H9 (cell line): Measurements from ENCODE around the gene NAA20. TPM values are rescaled to one million over a fixed set of nuclear protein-coding genes. Genes with fewer than 3 reads are reported as not detected.

Experiments used
- DNase-seq: peaks from one replicate; pipeline ENCODE4 v3.0.0-alpha.2; 2017
- H2AFZ ChIP-seq: one replicate; pipeline ENCODE4 v1.6.1; 2013; ENCODE audit warnings: mild to moderate bottlenecking, low read length, control low read depth, moderate library complexity
- H2AK5ac ChIP-seq: 2 replicates; pipeline ENCODE4 v1.6.1; 2013; ENCODE audit warnings: low read length, control low read depth, mixed read lengths; ENCODE audit not compliant: insufficient read length
- H2BK120ac ChIP-seq: one replicate; pipeline ENCODE4 v1.6.1; 2013; ENCODE audit warnings: low read depth, mild to moderate bottlenecking, low read length, control low read depth, inconsistent platforms; ENCODE audit not compliant: poor library complexity, severe bottlenecking
- H2BK12ac ChIP-seq: 2 replicates; pipeline ENCODE4 v1.6.1; 2013; ENCODE audit warnings: low read length, control low read depth, mixed read lengths, low read depth; ENCODE audit not compliant: insufficient read length
- H2BK15ac ChIP-seq: 2 replicates; pipeline ENCODE4 v1.6.1; 2013; ENCODE audit warnings: low read depth, low read length, control low read depth
- H2BK20ac ChIP-seq: one replicate; pipeline ENCODE4 v1.6.1; 2013; ENCODE audit warnings: low read depth, mild to moderate bottlenecking, low read length, control low read depth, inconsistent platforms; ENCODE audit not compliant: poor library complexity, severe bottlenecking
- H2BK5ac ChIP-seq: 2 replicates; pipeline ENCODE4 v1.6.1; 2013; ENCODE audit warnings: low read length, control low read depth, mixed read lengths; ENCODE audit not compliant: insufficient read length
- H3K14ac ChIP-seq: 2 replicates; pipeline ENCODE4 v1.6.1; 2013; ENCODE audit warnings: low read length, control low read depth; ENCODE audit not compliant: insufficient read depth
- H3K18ac ChIP-seq: 2 replicates; pipeline ENCODE4 v1.6.1; 2013; ENCODE audit warnings: low read depth, mild to moderate bottlenecking, mixed read lengths, low read length, control low read depth; ENCODE audit not compliant: insufficient read length
- H3K23ac ChIP-seq: 2 replicates; pipeline ENCODE4 v1.6.1; 2013; ENCODE audit warnings: low read length, control low read depth, mixed read lengths, low read depth; ENCODE audit not compliant: insufficient read length
- H3K23me2 ChIP-seq: 2 replicates; pipeline ENCODE4 v1.6.1; 2013; ENCODE audit warnings: low read depth, mild to moderate bottlenecking, mixed read lengths, low read length, control low read depth; ENCODE audit not compliant: insufficient read length, poor library complexity, severe bottlenecking
- H3K27ac ChIP-seq: 2 replicates; pipeline ENCODE4 v1.5.1; 2013; ENCODE audit warnings: low read length, control low read depth, mixed read lengths, low read depth; ENCODE audit not compliant: insufficient read length
- H3K27me3 ChIP-seq: 2 replicates; pipeline ENCODE4 v1.6.1; 2013; ENCODE audit warnings: low read length, control low read depth, inconsistent platforms; ENCODE audit not compliant: insufficient read depth
- H3K4ac ChIP-seq: 2 replicates; pipeline ENCODE4 v1.6.1; 2013; ENCODE audit warnings: low read depth, mild to moderate bottlenecking, control low read depth, inconsistent platforms, low read length, moderate library complexity
- H3K4me1 ChIP-seq: 2 replicates; pipeline ENCODE4 v1.6.1; 2013; ENCODE audit warnings: low read length, control low read depth, inconsistent platforms; ENCODE audit not compliant: insufficient read depth
- H3K4me2 ChIP-seq: 2 replicates; pipeline ENCODE4 v1.6.1; 2013; ENCODE audit warnings: low read length, control low read depth, mixed read lengths; ENCODE audit not compliant: insufficient read length, insufficient read depth
- H3K56ac ChIP-seq: 2 replicates; pipeline ENCODE4 v1.6.1; 2013; ENCODE audit warnings: low read depth, mild to moderate bottlenecking, mixed read lengths, low read length, control low read depth; ENCODE audit not compliant: insufficient read length
- H3K79me1 ChIP-seq: 2 replicates; pipeline ENCODE4 v1.6.1; 2013; ENCODE audit warnings: low read depth, mild to moderate bottlenecking, moderate library complexity, low read length, control low read depth, inconsistent platforms; ENCODE audit not compliant: insufficient read depth, poor library complexity, severe bottlenecking
- H3K79me2 ChIP-seq: 2 replicates; pipeline ENCODE4 v1.6.1; 2013; ENCODE audit warnings: low read length, control low read depth, inconsistent platforms; ENCODE audit not compliant: insufficient read depth
- H3K9ac ChIP-seq: 2 replicates; pipeline ENCODE4 v1.6.1; 2013; ENCODE audit warnings: low read length, control low read depth, mixed read lengths; ENCODE audit not compliant: insufficient read length; ENCODE audit errors: extremely low read depth
- H3K9me3 ChIP-seq: one replicate; pipeline ENCODE4 v1.6.1; 2013; ENCODE audit warnings: low read depth, low read length, inconsistent platforms; ENCODE audit not compliant: control insufficient read depth
- H3T11ph ChIP-seq: one replicate; pipeline ENCODE4 v1.6.1; 2013; ENCODE audit warnings: mild to moderate bottlenecking, low read length, control low read depth, inconsistent platforms
- H4K20me1 ChIP-seq: one replicate; pipeline ENCODE4 v1.6.1; 2013; ENCODE audit not compliant: control insufficient read depth, insufficient read length, insufficient read depth
- H4K5ac ChIP-seq: 2 replicates; pipeline ENCODE4 v1.6.1; 2013; ENCODE audit warnings: low read depth, mild to moderate bottlenecking, mixed read lengths, low read length, control low read depth; ENCODE audit not compliant: insufficient read length
- H4K8ac ChIP-seq: replicated peaks from 2 replicates; pipeline ENCODE4 v1.6.1; 2013; ENCODE audit warnings: low read length, control low read depth, mixed read lengths, low read depth; ENCODE audit not compliant: insufficient read length
- H4K91ac ChIP-seq: 2 replicates; pipeline ENCODE4 v1.6.1; 2013; ENCODE audit warnings: low read depth, mild to moderate bottlenecking, moderate library complexity, mixed read lengths, low read length, control low read depth; ENCODE audit not compliant: insufficient read length
- H3K27ac Mint-ChIP-seq, 3 experiments: 2 replicates in 2 of 3; 3 replicates in 1 of 3; pipeline ENCODE4 v1.8.0; 2020 to 2021; ENCODE audit warnings: mixed read lengths in 3 of 3, mild to moderate bottlenecking in 1 of 3, moderate library complexity in 1 of 3
- H3K27me3 Mint-ChIP-seq: 2 replicates; pipeline ENCODE4 v1.8.0; 2021; ENCODE audit warnings: low read depth, mild to moderate bottlenecking, moderate library complexity, mixed read lengths
- H3K36me3 Mint-ChIP-seq, 3 experiments: 2 replicates in 2 of 3; 3 replicates in 1 of 3; pipeline ENCODE4 v1.8.0; 2020 to 2021; ENCODE audit warnings: low read depth in 3 of 3, mixed read lengths in 3 of 3; ENCODE audit not compliant: insufficient read depth in 1 of 3
- H3K4me1 Mint-ChIP-seq, 2 experiments: 2 replicates each; pipeline ENCODE4 v1.8.0; 2020; ENCODE audit warnings: mixed read lengths in 2 of 2
- H3K4me3 Mint-ChIP-seq, 2 experiments: 2 replicates in 1 of 2; 3 replicates in 1 of 2; pipeline ENCODE4 v1.8.0; 2020 to 2021; ENCODE audit warnings: mild to moderate bottlenecking in 2 of 2, mixed read lengths in 2 of 2, moderate library complexity in 1 of 2
- H3K9me3 Mint-ChIP-seq, 2 experiments: 2 replicates in 1 of 2; 3 replicates in 1 of 2; pipeline ENCODE4 v1.8.0; 2020; ENCODE audit warnings: mild to moderate bottlenecking in 2 of 2, mixed read lengths in 2 of 2, moderate library complexity in 1 of 2
- WGBS: extraction: QIAGEN DNeasy Blood & Tissue Kit; methylation state at CpG from one replicate; pipeline ENCODE4 v1.1.7; 2013; ENCODE audit warnings: missing lambda C conversion rate, low lambda C conversion rate, mixed read lengths; ENCODE audit not compliant: insufficient read length; ENCODE audit errors: extremely low coverage; 5-methylcytosine and 5-hydroxymethylcytosine counted together
- total RNA-seq: library from RNA; stranded (reverse); gene quantifications from 2 replicates; pipeline ENCODE4 v1.2.1, GENCODE V29; 2021
- TF ChIP-seq, protein P1 (sequence below): fragments of 200-600 bp; sonication (generic); conservative IDR thresholded peaks from 3 replicates; pipeline ENCODE4 v1.8.0; 2021; ENCODE audit warnings: antibody characterized with exemption, mild to moderate bottlenecking

The NAA20 gene
- total RNA-seq, 1 experiment from 2014 or later: 48.1 TPM

DNA sequence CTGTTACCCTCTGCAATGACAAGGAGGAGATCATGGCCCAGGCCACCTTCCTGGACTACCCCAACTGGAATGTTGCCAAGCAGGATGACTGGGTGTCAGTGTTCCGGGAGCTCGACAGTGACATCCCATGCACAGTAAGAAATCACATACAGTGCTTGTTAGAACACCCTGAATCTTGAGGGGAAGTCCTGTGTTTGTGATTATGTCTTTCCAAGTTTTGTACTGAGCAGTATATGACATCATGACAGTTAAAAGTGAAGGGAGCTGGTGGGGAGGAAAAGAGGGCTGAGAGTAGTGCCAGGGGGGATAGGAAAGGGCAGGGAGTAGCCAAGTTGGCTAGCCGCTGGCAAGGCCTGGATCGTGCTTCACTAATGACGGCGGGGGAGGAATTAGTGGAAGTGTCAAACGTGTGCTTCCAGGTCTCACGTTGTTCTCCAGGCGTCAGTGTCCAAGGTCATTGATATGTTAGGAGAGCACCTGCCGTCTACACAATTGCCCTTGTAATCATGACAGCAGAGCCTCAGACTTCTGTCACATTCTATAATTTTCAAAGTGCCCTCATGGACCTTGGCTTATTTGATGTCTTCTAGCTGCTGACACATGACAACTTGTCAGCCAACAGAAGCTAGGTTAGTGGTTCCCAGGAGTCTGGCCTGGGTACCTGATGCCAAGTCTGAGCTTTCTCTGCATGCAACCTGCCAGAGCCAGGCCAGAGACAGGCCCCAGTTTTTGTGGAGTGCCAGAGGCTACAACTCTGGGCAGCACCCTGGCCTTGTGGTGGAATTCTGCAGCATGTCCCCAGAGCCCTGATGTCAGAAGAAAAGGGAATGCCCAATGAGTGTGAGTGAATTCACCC is 53.9 kb downstream of the NAA20 start:
- H3K27me3 ChIP-seq: no peaks in the 10 kb centered on the region; the same call in 1 of the 2 replicates
- H3K23me2 ChIP-seq: no peaks in the 10 kb centered on the region

More for the DNA sequence above, 53.9 kb downstream of the NAA20 start:
- Histone ChIP-seq H2AFZ (no peak overlapping the region), H3K18ac (no peak overlapping the region), H4K20me1 (no peaks in the 10 kb centered on the region), H2AK5ac (no peak overlapping the region), H3K4me1 (no peaks in the 10 kb centered on the region), H3K14ac (no peak overlapping the region), H3K9ac (no peak overlapping the region), H4K5ac (no peak overlapping the region), H4K91ac (no peak overlapping the region), H3K56ac (no peak overlapping the region), H3K4ac (no peak overlapping the region), H3K4me2 (no peak overlapping the region), H2BK5ac (no peak overlapping the region), H2BK15ac (no peak overlapping the region), H3K79me2 (no peaks in the 10 kb centered on the region), H2BK20ac (no peak overlapping the region), H3K23ac (no peak overlapping the region), H2BK12ac (no peak overlapping the region), H2BK120ac (no peak overlapping the region), H3K79me1 (no peaks in the 10 kb centered on the region), H3K9me3 (no peaks in the 10 kb centered on the region), H3K27ac (no peak overlapping the region), H4K8ac (no peak overlapping the region), H3T11ph (no peak overlapping the region)
- Mint-ChIP-seq H3K36me3 (no peaks in the 10 kb centered on the region), H3K27me3 (peaks cover 2% of the 10 kb centered on the region), H3K4me1 (no peaks in the 10 kb centered on the region), H3K27ac (no peak overlapping the region; a peak in 1 of 7 replicates), H3K4me3 (no peak overlapping the region), H3K9me3 (no peaks in the 10 kb centered on the region)
- TF ChIP-seq, protein P1, sequence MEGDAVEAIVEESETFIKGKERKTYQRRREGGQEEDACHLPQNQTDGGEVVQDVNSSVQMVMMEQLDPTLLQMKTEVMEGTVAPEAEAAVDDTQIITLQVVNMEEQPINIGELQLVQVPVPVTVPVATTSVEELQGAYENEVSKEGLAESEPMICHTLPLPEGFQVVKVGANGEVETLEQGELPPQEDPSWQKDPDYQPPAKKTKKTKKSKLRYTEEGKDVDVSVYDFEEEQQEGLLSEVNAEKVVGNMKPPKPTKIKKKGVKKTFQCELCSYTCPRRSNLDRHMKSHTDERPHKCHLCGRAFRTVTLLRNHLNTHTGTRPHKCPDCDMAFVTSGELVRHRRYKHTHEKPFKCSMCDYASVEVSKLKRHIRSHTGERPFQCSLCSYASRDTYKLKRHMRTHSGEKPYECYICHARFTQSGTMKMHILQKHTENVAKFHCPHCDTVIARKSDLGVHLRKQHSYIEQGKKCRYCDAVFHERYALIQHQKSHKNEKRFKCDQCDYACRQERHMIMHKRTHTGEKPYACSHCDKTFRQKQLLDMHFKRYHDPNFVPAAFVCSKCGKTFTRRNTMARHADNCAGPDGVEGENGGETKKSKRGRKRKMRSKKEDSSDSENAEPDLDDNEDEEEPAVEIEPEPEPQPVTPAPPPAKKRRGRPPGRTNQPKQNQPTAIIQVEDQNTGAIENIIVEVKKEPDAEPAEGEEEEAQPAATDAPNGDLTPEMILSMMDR: no peak
- DNase-seq: no peak
- no CpG with 5 or more reads among the region's 10 CpGs for WGBS
